ENCODE results near the gene DDX39A. TPM values are rescaled to one million over a fixed set of nuclear protein-coding genes. Genes with fewer than 3 reads are reported as not detected.

The DDX39A gene
- total and polyA plus RNA-seq, 2 of the 13 experiments (the other 11 are each of a cell fraction or from before 2014, with no cell fraction given): 34.6 to 90.4 TPM

GRCh38 chr19:14435320-14436050 lies 16.3 kb upstream of the DDX39A start (continued):
- peak; percentile 29; the same call in 1 of the 2 replicates for TF ChIP-seq ZNF770 (CRISPR knock-in tag; IDR thresholded peaks at IDR 0.05)
- 0 out of 2 replicates have a peak, but pooled peaks have one; percentile 13 for TF ChIP-seq NRL (CRISPR knock-in tag; IDR thresholded peaks at IDR 0.05; ENCODE audit: borderline replicate concordance)
- TF ChIP-seq PAX8 (CRISPR knock-in tag; IDR thresholded peaks at IDR 0.05; ENCODE audit: borderline replicate concordance): 0 out of 2 replicates have a peak, but pooled peaks have one; percentile 7
- TF ChIP-seq RCOR2 (CRISPR knock-in tag; IDR thresholded peaks at IDR 0.05): 0 out of 2 replicates have a peak, but pooled peaks have one; percentile 8
- TF ChIP-seq E2F1 (CRISPR knock-in tag; IDR thresholded peaks at IDR 0.05): no peak
- TF ChIP-seq ZNF768 (CRISPR knock-in tag; IDR thresholded peaks at IDR 0.05): peak; percentile 100
- TF ChIP-seq PAXIP1 (CRISPR knock-in tag; conservative IDR thresholded peaks at IDR 0.05): 0 out of 2 replicates have a peak, but pooled peaks have one; percentile 11
- TF ChIP-seq ZFP36 (IDR thresholded peaks at IDR 0.05; ENCODE audit: borderline replicate concordance, low read depth, low read length, partially characterized antibody): peak; percentile 38
